Stimulated activated naive CD4-positive, alpha-beta T cell (primary cell): ENCODE measurements around the gene SEMA6D.

Experiments used
- DNase-seq, 6 experiments: peaks; one replicate each; lab custom pipeline; 2025; lab: John Stamatoyannopoulos, UW

Gene SEMA6D

DNA sequence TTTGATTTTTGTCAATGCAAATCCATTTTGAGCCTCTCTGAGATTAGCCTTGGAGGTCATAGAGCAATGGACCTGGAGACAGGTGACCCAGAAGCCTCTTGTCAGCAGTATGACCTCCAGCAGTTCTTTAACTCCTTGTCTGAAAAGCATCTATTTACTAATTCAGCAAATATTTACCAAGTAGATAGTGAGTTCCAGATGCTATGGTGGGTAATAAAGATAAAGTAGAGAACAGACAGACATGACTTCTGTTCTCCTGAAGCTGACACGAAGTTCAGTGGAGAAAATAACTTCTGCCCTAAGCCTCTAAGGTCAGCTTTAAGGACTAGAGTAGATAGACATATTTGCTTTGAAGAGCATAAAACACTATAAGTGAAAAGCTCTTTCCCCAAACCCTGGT, 26.6 kb downstream of the SEMA6D start:
- DNase-seq, result no peak

DNA sequence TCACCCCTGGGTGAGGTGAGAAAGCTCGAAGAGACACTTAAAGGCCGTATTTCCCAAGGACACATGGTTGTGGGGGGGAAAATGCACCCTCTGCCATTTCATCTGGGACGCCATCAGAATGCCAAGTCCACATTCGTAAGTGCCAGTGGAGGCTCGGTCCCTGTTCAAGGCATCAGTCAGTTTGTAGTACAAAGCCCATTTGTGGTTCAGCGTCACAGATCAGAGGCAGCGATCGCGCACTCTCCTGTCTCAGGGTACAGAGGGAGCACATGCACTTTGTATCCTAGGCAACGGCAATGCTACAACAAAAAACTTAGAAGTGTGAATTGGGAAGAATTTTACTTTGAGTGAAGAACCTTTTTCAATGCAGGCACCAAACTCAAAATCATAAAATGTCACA, 27.2 kb downstream of the SEMA6D start:
- no peak for DNase-seq

DNA sequence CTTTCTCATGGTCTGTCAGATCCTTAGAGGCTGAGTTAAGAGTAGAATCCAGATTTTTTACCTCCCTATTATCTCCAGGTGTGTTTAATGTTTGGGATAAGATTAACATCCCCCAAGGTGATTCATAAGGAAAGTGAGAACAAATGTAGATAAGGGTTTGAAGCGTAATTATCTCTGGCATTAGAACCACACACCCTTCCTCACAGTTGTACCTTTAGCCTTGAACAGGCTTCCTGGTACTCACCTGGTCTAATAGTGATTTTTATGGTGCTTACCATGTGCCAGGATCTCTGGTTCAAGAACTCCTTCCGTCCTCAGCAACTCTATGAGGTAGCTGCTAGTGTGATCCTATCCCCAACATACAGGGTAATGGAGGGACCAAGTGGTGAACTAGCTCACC, 27.7 kb downstream of the SEMA6D start:
- no peak for DNase-seq

DNA sequence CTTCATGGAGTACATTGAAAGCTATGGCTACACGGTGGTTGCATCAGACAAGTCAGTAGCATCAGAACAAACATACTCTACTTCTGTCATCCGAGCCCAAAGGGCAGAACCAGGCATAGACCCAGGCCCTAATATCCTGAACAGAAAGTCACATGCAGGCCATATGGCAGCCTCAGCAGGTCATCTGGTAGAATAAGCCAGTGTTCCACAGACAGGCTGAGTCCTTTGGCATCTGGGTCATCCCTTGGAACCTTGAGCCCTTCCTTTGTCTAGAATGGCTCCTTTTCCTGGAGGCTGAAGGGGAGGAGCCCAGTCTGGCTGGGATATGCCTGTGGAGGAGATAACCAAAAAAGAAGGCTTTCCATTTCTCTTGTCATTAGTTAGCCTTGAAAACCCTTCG, 29.2 kb downstream of the SEMA6D start:
- DNase-seq, result no peak

DNA sequence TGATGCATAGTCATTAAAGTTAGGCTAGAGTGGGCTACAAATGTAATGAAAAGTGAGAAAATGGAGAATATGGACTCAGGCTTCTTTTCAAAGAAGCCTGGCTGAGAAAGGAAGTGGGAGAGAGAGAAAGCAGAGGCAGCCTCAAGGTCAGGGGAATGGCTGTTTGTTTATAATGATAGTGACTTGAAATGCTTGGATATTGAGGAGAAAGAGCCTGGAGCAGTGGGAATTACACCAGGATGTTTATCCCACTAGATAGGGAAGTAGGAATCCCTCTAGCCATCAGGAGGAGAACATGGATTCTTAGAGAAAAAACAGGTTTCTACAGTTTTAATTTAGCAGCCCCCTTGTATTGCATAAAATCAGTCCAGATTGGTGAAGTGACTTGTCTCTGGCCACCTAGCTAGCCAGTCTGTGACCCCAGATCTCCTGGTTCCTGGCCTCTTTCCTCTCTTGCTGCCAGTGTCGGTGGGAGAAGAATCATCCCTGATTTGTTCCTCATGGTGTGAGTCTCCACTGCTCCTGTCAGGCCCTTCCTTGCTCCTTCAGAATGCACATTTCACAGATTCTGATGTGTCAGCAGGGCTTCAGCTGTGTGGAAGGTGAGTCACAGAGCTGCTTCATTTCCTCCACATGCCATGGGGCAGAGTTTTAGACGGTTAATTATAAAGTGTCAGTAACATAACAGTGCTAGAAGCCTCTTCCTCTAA, 32.9 kb downstream of the SEMA6D start:
- no peak for DNase-seq

DNA sequence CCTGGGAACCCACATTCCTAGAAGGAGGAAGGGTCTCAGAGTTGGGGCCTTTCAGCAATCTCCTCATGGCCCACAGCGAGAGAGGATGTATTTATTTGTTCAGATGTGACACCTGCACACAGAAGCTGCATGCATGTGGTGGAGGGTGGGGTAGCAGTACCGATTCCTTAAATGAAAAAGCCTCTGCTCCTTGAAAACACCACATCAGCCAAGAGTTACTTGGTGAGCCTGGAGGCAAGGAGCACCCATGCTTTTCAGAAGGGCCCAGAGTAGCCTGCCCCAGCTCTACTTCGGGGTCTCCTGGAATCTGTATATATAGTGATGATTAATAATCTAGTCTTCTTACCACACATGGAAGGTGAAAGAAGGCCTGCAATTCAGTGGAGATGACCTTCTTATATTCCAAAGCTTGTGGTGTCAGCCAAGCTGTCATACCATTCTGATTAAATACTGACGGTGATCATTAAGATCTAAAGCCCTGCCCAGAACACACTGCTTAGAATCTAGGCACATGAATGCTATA, 33.5 kb downstream of the SEMA6D start:
- DNase-seq, result no peak

DNA sequence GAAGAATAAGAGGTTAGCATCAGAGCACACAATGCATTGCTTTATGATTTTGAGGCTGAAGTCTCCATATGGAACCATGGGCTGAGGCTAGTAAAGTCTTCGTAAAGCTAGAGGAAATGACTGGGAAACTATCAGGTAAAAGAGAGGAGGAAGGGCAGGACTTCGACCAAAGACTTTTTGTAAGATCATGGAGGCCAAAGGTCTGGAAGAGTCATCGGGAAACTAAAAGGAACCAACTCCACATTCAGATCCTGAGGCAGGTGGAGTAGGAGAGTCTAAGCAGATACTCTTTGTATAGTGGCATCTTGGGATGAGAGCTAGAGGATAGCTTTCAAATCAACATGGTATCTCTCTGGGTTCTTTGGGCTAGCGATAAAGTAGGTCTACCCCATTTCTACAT, 36.3 kb downstream of the SEMA6D start:
- DNase-seq, result no peak

DNA sequence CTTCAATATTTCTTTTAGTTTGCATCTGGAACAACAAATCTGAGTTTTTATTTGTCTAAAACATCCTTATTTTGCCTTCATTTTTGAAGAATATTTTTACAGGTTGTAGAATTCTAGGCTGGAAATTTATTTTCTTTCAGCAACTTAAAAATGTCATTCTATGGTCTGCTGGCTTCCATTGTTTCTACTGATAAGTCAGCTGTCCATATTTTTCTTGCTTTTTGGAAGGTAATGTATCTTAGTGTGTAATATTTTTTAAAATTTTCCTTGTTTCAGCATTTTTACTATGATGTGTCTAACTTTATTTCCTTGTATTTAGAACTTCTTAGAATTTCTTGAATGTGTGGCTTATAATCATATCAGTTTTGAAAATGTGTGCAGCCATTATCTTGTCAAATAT, 37.0 kb downstream of the SEMA6D start:
- no peak for DNase-seq

DNA sequence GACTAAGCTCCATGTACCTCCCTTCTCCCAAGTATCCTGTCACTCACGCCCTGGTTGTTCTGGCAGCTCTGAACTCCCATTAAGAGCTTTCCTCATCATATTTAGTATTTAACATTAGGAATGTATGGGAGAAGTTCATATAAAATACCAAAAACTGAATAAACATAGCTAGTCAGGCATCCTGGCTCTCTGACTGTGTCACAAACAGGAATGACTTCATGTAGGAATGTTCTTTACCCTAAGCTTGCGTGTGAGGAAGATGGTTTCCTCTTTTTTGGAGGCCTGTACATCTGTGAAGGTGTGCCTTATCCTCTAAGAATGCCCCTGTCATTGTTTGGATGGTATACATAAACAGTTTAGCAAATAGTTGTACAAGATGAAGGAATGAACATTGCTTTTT, 38.6 kb downstream of the SEMA6D start:
- DNase-seq, result no peak

DNA sequence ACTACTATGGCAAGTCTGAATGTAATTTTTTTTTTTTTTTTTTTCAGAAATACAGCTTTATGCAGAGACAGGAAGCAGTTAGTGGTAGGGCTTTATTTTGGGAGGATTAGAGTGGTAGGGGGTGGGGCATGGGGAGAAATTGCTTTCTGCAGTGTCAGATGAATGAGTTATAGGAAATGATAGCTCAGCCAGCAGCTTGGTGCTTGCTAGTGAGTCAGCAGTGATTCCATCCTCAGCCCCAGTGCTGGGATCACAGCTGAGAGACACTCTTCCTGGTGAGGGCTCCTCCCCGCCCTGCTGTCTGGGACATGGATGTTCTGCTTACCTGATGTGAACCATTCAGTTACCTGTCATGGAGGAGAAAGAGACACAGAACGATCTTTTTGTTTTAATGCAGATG, 39.6 kb downstream of the SEMA6D start:
- no peak for DNase-seq

DNA sequence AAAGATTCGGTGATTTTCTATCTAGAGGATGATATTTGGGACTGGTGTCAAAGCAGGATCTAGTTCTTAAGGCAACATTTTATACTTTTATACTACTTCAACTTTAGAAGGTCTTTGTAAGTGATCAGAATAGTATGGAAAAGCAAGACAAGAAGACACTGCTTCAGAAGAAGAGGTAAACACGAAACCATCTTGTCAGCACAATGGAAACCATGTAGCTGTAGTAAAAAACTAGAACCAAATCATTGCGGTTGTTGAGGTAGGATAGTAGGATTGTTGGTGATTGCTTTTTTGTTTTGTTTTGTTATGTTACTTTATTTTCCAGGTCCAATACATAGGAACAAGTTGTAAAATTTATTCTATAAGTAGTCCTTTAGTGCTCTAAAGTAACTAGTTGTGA, 40.0 kb downstream of the SEMA6D start:
- DNase-seq, result no peak

DNA sequence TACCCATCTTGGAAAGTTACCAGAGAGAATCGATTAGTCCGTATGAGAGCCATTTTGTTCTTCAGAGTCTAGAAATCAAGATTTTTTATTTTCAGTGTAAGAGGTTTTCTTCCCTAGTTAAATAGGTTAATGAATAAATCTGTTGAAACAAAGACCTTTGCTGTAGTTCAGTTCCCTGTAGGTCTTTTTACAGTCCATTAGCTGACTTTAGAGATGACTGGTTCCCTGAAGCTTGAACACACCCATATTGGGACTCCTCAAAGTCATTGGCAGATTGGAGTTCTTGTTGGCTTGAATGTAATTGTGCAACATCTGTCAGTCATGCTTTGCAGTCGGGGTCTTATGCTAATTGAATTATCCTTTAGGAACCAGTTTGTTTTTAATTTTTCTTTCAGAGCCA, 45.3 kb downstream of the SEMA6D start:
- DNase-seq, result no peak

DNA sequence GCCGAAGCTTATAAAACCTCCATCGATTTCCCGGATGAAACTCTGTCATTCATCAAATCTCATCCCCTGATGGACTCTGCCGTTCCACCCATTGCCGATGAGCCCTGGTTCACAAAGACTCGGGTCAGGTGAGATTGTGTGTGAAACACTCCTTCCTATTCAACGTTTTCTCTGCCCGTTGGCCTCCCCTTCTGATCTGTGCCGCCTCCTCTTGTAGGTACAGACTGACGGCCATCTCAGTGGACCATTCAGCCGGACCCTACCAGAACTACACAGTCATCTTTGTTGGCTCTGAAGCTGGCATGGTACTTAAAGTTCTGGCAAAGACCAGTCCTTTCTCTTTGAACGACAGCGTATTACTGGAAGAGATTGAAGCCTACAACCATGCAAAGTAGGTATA, 47.4 kb downstream of the SEMA6D start:
- no peak for DNase-seq

DNA sequence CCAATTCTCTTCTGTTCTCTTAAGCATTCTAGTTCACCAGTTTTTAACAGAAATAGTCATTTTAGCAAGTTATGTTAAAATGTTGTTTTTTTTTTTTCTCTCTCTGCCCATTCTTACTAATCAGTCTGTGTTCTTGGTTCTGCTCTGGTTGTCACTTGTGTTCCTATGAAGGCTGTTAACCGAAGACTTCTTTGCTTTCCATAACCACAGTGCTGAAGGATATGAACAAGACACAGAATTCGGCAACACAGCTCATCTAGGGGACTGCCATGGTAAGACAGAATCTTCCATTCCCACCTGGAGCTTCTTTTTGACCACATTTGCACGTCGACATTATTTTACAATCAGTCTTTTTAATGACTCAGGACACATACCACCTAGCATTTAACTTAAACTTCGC, 49.1 kb downstream of the SEMA6D start:
- DNase-seq, result no peak

DNA sequence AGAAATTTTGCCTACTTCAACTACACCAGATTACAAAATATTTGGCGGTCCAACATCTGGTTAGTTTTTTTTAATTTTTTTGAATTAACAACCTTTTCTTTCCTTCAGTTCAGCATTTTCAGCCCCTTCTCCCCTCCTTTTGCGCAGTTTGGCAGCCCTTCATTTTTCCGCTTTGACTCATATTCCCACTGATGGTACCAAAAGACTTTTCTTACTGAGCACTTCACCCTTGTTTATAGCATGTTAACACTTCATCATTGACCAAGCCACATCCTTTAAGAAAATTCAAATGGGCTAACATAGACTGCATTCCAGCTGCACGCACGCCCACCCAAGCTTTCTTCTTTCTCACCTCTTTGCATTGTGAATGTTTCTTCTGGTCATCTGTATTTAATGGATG, 49.7 kb downstream of the SEMA6D start:
- DNase-seq, result no peak

DNA sequence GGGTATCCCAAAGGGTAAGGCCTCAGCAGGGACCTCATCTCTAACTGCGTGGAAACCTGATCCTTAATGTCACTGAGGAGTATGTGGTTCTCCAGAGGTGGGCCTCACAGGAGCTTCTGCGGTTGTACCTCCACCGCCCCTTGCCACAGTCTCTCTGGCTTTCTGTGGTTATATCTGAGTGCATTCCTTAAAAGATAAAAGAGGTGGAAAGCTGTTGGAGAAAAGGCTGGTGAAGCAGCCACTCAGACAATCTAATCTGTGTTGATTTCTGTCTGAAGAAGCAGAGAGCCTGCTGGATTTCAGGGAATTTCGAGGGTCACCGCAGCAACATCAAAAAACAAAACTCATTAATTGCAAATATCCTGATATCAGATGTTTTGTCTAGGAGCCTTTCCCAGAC, 51.4 kb downstream of the SEMA6D start:
- no peak for DNase-seq

DNA sequence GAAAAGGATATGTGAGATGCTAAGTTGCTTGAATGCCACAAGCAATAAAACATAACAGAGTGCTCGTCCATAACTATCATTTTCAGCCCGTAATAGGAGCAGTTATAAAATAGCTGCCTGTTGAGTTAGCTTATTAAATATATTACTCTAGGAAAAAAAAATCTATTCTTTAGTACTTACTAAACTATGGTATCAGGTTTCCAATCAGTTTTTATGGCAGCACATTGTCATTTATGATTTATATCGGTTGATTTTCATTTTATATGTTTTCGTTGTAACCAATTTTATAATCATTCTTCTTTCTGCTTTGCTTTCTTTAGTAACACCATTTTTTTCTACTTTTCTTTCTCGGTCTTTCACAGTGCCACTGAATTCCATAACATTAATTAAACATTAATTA, 51.9 kb downstream of the SEMA6D start:
- DNase-seq, result no peak

DNA sequence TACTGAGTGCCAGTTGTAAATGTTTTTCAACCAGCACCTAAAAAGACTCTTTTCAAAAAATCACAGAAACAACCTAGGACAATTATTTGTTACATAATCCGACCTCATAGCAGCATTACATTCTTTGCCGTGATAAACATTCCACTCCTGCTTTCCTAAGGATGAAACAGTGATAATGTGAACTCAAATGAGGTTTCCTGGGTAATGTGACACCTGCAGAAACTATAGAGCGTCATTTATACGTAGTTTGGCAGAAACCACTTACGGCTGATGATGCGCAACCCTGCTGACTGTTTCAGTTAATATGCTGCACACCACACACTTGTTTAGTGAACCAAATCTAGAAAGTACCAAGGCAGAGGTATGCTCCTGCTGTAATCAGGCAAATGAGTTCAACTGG, 55.8 kb downstream of the SEMA6D start:
- no peak for DNase-seq

DNA sequence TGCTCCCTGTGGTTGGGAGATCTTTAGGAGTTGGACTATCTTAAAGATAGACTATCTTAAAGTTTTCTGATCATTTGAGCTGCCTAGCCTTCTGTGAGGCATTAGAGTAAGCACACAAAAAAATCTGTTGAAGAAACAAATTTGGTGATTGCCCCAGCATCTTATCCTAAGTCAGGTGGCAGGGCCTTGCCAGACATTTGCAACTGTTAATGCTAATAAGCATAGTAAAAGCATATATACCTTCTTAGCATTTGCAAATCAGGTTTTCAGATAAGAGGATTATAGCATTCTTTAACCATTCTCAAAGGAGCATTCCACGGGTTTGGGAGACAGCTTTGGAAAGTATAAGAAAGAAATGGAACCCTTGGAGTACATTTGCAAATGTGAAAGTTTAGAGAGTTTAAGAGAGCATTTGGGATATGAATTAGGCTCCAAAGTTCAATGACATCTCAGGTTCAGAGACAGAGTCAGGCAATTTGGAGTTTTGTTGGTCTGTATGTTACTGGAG, 61.0 kb downstream of the SEMA6D start:
- DNase-seq, result no peak

DNA sequence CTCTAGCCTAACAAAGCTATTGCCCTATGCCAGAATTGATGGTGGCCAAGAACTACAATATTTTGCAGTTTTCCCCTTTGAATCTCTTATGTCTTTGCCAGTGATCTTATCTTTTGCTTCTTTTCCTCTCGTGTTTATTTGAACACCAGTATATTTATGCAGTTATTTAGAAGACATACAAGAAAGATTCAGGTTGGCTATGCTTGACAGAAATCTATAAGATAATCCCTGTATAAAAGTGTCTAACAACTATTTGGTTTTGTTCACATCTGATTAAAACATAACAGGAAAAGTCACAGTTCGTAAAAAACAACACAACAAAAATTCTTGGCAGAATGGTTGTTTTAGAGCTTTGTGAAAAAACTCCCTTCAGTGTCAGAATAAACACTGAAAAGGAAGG, 63.7 kb downstream of the SEMA6D start:
- no peak for DNase-seq

DNA sequence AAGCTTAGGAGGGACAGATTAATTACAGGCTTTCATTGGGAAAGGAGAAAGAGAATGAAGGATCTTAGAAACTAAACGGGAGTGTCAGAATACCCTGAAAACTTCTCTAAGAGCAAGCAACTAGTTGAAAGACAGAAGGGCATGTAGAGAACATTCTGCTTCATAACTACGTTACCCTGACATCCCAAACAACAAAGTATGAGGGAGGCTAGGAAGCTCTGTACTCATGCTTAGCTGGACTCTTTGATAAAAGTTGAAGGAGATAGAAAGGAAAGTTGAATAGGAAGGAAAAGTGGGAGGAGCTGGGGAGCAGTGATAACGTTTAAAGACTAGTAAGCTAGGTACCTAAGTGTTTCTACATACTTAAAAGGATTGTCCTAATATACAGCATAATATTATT, 64.2 kb downstream of the SEMA6D start:
- DNase-seq, result no peak

DNA sequence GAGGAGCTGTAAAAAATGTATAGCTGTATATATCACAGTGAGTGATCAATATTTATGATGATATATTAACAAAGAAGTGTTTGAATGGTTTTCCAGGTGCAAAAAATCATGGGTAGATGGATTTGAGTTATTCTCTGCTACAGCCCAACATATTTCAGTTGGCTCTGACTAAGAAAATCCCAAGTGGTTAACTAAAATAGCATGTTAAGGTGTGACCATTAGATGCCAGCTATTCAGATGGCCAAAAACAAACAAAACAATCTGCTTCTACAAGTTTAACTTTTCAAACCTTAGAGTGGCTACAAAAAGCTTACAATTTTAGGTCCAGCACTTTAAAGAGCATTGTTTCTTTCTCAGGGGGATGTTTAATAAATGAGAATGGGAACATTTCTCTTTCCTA, 67.5 kb downstream of the SEMA6D start:
- DNase-seq, result no peak

DNA sequence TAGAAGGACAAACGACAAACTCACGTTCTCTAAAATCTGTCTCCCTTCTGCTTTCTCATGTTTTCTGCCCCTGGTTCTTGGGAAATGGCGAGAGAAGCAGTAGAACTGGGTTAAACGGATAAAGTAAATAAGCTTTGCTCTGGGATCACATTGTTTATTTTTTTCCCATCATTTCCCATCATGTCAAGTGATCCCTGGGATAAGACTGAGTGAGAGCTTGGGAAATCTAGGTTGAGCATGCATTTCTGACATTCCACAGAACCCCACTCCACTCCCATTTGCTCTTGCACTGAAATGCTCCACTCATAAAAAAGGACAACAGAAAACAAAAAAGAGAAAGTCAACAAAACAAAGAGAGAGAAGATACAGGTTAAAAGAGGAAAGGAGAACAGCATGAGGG, 69.1 kb downstream of the SEMA6D start:
- no peak for DNase-seq

DNA sequence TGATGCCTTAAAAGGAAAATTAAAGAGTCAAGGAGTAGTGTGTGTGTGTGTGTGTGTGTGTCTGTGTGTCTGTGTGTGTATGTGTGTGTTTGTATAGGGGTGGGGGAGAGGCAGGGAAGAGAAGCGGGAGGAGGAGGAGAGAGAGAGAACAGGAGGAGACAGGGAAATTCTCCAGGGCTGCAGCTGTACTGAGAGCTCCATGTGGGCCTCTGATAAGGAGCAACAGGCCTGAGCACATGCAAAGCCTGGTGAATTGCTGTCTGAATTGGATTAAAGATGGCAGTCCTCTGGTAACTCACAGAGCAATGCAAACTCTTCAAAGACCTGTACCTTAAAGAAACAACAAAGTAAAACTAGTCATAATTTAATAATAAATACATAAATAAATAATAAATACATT, 70.6 kb downstream of the SEMA6D start:
- DNase-seq, result no peak
